HG03432 (cell line): ENCODE measurements around the gene DPF3.
"Not testable (repeated sequence)": the region's sequence is repeated elsewhere in the genome, so short reads cannot be mapped to it uniquely, and the experiment has no call there.

ENCODE experiments used
- ATAC-seq: cut with Tn5 transposase; IDR thresholded peaks from one replicate; pipeline ENCODE4 v1.9.1; 2021; ENCODE audit warnings: mild to moderate bottlenecking, moderate library complexity; ENCODE audit not compliant: unreplicated experiment

DPF3 gene

GRCh38 chr14:72881543-72881942, 12.4 kb downstream of the DPF3 start:
- ATAC-seq: no peak

GRCh38 chr14:72880820-72881219, 13.1 kb downstream of the DPF3 start:
- ATAC-seq: no peak

DNA sequence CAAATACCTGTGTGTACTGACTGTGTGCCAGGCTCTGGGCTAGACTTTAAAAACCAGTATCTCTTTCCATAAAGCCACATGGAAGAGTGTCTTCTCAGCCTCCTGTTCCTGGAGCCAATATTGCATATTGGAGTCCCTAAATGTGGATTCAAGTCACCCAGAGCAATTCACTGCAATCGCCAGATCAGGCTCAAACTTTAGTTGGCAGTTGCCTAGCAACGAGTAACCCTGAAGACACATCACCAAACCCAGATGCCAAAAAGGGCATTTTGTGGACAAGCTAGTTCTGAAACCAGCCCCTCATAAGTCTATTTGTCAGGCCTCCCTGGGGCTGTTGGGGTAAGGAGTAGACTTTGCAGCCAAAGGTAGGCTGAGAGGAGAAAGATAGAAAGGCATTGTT, 13.7 kb downstream of the DPF3 start:
- no peak for ATAC-seq

DNA sequence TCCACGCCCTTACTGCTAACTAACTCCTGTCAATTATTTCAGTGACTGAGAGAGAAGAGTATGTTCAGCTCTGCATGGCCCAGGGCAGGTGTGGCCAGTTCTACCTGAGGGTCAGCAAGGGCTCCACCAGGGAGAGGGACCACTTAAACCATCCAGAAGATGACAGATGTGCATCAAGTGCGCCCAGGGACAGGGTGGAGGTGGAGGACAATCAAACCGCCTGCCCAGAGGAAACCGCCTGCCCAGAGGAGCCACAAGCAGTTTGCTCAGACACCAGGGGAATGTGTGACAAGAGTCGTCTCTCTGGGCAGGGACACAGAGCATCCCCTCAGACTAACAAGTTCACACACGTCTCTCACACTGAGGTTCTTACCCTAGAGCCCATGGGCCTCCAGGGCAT, 14.5 kb downstream of the DPF3 start:
- no peak for ATAC-seq

DNA sequence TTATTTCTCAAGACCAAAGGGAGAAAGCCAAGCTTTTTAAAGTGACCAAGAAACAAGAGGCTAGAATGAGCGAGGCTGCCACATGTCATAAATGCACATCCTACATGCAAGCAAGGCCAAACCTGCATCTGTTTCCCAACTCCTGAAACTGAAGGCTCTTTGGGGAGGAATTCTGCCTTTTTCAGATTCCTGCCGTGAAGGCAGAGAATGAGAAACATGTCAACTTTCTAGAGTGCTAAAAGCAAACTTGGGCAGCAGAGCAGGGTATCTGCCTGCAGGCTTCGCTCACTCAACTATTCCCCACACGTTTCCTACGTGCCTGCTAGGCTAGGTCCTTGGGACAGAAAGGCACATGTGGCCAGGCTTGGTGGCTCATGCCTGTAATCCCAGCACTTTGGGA, 15.2 kb downstream of the DPF3 start:
- no peak for ATAC-seq

DNA sequence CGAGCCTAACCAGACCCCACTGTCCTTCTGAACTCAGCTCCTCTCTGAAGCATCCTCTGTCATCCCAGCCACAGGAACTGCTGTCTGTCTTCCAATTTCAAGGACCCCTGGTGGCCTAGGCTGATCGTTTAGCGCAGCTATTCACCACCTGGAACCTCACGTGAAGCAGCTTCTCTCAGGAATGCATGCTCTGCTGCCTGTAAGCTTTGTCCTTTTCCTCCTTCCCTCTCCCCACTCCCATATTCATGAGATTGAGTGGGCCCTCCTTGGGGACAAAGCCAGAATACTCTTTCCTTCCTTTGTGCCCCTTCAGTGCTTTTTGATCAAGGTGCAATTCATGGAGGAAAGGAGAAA, 17.2 kb downstream of the DPF3 start:
- ATAC-seq: no peak

DNA sequence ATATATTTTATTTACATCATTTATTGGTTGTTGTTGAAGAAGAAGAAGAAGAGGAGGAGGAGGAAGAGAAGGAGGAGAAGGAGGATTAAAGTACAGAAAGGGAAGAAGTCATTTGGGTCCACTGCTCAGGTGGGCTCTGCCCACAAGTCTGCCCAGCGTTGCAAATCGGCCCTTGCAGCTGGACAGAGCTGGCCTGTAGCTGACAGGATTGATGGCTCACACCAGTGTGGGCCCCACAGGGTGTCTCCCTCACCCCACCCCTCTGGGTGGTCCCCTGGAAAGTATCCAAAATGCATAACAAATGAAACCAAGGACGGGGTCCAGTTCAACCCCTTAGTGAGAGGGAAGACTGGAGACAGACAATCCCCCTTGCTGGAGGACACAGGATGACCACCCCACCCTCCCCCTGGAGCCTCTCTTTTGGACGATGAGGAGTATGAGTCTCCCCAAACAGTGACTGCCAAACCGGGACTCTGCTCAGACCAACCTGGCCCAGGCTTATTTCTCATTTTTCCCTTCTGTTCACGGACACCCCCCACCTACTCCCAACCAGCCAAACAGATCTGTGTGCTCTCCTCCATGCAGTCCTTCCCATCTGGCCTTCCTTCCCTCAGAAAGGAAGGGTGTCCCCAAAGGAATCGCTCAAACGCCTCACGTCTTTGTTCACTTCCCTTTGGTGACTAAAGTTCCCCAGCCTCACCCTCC, 17.7 kb downstream of the DPF3 start:
- ATAC-seq: no peak

GRCh38 chr14:72870878-72871277, 23.0 kb downstream of the DPF3 start:
- ATAC-seq: not testable (repeated sequence)

DNA sequence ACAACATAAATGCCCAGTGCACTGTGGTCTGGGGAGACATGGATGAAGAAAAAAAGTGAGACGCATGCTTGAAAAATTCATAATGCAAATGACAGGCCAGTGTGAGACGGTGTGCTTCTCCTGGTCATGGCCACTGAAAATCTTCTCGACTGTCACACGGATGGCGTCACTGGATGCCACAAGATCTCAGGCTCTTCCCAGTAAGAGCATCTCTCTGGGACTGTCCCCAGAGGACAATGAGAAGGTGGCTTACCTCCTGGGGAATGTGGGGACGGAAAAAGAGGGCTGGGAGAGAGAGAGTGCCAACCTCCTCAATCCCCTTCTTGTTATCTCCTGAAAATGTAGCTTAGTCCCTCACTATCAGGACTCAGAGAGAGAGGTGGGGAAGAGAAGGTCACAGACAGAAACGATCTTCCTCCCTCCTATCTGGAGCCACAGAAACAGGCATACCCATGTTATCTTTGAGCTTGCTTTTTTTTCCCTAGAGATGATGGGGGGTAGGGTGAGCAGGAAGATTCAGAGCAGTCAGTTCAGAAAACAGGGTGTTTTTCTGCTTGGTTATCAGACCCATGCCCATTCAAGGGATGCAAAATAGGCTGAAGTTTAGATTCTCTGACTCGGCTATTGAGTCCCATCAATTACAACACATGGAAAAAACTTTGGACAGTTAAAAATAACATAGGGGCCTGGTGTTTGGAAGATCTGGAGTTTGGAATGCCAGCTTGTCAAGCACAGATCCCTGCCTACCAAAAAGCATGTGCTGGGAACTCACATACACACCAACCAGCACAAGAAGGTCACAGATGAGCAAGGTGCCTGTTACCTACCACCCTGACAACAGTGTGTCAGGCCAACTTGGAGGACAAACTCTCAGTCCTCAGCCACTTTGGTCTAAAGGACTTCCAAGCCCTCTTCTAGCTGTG, 24.2 kb downstream of the DPF3 start:
- ATAC-seq: no peak

- no peak for ATAC-seq
These were observed 25.4 kb downstream of the DPF3 start for GRCh38 chr14:72868500-72868899.

DNA sequence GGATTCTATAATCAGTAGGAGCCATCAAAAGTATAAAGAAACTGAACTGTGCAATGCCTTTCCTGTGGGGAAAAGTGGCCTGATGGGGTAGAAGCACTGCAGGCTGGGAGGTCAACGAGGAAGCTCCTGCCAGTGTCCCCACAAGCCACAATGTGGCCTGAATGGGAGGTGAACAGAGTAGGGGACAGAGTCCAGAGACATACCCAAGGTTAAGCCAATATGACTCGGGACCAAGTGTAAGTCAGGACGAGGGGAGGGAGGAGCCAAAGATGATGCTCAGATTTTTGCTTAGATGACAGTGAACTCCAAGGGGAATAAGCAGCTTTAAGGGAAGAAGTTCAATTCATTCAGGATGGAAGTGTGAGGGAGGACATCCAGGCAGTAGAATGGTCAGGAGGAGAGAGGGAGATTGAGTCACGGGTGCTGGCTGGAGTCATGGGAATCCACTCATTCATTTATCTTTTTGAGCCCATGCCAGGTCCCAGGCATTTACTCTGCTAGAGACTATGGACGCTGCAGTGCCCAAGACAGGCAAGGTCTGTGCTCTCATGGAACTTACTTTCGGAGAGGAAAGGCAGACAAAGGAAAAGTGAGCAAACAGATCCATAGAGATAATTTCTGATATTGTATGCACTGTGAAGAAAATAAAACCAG, 29.1 kb downstream of the DPF3 start:
- ATAC-seq: no peak

GRCh38 chr14:72863216-72864006, 30.5 kb downstream of the DPF3 start:
- no peak for ATAC-seq

DNA sequence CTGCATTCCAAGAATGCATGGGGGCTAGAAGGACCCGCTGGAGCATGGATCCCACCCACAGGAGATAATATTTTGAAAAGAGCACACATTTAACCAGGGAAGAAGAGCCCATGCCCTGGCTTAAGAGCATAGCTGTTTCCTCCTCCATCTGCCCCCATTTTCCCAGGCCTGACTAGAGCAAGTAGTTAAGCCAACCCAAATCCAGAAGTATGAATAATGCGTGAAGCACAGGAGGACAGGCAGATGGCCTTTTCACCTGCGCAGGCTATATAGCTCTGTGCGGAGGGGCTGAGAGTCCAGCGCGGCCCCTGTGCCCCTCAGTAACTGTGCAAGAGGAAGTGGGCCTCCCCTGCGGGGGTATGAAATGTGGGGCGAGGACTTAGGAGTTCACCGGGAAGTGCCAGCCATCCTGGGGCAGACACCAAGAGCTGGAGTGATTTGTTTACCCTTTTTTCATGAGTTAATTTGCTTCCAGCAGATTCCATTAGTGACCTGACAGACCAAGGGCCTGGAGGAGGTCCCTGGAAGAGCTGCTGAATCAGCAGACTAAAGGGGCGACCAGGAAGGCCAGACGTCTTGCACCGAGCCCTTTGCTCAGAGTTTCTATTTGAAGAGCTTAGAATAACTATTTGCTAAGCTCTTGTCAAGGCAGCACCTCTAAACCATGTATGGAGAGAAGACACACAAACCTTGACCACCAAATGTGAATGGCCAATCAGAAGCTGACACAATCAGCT, 37.2 kb downstream of the DPF3 start:
- no peak for ATAC-seq

DNA sequence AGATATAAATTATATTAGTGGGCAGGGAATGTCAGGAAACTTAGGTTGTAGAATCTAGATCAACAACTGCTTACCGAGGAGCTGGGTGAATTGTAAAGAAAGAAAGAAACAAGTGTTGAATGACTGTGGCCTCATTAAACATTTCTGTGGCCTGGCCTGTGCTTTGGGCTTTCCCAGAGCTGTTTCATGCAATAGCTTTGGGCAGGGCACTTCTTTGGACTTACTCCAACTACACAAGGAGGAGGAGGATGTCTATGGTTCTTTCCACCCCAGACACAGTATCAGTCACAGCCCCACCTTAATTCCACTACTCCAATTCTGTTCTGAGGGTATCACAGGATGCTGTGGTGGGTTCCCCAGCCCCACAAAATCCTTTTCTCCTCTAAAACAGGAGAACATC, 38.0 kb downstream of the DPF3 start:
- ATAC-seq: no peak

- no peak for ATAC-seq
These were observed 41.7 kb downstream of the DPF3 start for GRCh38 chr14:72852194-72852593.

GRCh38 chr14:72851635-72852034, 42.3 kb downstream of the DPF3 start:
- no peak for ATAC-seq

DNA sequence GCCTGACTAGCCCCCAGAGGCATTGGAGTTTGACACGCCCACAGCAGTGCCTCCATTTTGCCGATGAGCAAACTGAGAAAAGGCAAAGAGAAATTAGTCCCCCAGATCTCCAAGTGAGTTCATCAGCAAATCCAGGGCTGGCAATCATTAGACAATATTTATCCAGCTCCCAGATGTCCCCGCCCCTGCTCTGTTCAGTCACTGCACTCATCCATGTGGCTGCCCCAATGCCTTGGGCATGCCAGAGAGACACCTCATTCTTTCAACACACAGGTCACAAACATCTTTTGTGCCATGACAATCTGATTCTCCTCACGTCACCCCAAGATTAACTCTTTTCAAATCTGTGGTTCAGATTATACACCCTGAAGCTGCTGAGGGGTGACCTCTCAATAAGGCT, 43.5 kb downstream of the DPF3 start:
- ATAC-seq: no peak

DNA sequence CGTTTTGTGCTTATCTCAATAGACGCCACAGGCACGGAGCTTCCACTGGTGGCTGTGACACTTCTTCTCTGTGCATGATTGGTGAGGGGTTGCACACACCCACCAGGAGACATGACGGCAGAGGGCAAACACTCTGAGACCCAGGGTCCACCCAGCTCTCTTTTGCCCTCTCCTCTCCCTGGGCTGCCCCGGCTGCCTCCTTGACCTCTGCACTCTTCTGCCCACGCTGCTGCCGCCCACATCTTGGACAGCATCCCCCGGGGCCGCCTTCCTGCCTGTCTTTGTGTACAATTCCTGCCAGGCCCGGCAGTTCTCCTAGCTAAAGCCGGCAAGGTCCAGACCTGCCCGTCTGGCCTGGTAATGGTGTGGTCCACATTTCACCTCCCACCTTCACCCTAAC, 44.7 kb downstream of the DPF3 start:
- no peak for ATAC-seq

- ATAC-seq: no peak
These were observed 46.2 kb downstream of the DPF3 start for GRCh38 chr14:72847721-72848120.

DNA sequence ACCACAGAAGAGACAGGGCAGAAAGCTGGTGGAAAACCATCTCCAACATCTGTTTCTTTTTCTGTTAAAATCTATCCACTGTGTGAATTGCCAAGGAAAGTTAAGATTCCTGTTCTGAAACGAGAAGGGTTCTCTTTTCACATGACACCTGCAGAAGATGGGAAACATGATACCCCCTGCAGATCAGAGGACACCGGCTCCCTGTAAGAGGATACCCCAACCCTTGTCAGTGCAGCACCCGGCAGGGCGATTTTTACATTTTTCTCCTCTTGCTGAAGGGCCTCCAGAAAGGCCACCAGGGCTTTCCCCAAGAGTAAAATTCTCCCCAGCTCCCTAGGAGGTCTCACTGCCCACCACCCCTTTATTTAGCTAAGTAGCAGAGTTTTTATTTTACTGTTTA, 48.2 kb downstream of the DPF3 start:
- no peak for ATAC-seq
